ENCODE data around the gene GPX3.

DNA sequence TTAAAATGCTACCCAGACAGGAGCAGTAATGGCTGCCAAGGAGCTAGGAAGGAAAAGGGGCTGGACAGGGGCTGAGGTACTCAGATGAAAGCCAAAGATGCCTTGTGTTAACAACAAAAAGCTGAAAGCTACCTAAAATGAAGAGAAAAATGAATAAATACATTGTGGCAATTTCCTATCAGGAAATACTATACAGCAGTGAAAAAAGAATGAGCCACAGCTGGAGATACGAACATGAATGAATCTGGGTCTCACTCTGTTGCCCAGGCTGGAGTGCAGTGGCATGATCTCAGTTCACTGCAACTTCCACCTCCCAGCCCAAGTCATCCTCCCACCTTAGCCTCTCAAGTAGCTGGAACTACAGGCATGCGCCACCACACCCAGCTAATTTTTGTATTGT is 54.2 kb downstream of the GPX3 start:
- TF ChIP-seq, protein P1, sequence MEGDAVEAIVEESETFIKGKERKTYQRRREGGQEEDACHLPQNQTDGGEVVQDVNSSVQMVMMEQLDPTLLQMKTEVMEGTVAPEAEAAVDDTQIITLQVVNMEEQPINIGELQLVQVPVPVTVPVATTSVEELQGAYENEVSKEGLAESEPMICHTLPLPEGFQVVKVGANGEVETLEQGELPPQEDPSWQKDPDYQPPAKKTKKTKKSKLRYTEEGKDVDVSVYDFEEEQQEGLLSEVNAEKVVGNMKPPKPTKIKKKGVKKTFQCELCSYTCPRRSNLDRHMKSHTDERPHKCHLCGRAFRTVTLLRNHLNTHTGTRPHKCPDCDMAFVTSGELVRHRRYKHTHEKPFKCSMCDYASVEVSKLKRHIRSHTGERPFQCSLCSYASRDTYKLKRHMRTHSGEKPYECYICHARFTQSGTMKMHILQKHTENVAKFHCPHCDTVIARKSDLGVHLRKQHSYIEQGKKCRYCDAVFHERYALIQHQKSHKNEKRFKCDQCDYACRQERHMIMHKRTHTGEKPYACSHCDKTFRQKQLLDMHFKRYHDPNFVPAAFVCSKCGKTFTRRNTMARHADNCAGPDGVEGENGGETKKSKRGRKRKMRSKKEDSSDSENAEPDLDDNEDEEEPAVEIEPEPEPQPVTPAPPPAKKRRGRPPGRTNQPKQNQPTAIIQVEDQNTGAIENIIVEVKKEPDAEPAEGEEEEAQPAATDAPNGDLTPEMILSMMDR (conservative IDR thresholded peaks at IDR 0.05; ENCODE audit: low read depth in 2 of 2) = no peak
- TF ChIP-seq ZNF331 (CRISPR knock-in tag; IDR thresholded peaks at IDR 0.05; ENCODE audit: low read depth) (no peak), POLR2AphosphoS5 (IDR thresholded peaks at IDR 0.05; ENCODE audit: low read depth) (no peak), EZH2 (IDR thresholded peaks at IDR 0.05; ENCODE audit: low read depth, unreplicated experiment) (no peak), EZH2phosphoT487 (IDR thresholded peaks at IDR 0.05; ENCODE audit: unreplicated experiment) (no peak), CREB1 (CRISPR knock-in tag; IDR thresholded peaks at IDR 0.05; ENCODE audit: low read depth) (no peak)
